ENCODE results near the gene NUDC. TPM values are rescaled to one million over a fixed set of nuclear protein-coding genes. Genes with fewer than 3 reads are reported as not detected.
"Not testable (repeated sequence)": the region's sequence is repeated elsewhere in the genome, so short reads cannot be mapped to it uniquely, and the experiment has no call there.

NUDC gene
- 71.7 and 73.7 TPM in 2 replicates for total RNA-seq

DNA sequence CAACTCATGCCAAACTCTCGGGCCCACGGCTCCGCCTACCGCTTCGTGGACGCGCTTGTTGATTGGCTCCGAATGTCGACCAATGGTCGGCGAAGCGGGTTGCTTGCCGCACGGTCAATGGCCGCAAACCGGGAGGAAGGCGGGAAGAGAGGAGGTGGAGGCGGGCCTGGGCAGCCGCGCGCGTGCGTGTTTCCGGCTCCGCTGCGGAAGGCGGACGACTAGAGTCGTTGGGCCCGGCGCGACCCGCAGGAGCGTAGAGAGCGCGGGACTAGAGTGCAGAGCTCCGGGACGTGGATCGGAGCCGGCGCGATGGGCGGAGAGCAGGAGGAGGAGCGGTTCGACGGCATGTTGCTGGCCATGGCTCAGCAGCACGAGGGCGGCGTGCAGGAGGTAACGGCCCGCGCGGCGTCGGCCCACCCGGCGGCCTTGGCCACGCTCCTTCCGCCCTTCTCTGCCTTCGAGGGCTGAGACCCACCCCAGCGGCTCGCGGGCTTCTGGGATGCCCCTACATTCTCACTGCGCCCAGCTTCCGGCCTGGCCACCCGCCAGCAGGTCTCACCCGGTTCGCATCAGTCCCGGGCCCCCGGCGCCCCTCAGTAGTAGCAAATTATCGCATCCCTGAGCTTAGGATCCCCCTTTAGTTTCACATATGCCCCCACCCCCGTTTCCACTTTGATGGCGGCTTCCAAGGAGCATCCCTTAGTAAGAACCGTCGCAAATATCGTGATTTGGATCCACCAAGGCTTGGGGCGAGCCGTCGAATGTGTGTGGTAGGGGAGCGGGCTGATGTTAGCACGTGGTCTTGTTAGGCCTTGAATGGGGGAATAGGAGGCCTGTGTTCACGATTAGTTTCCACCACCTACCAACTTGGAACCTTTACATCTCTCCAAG, at the start of gene NUDC:
TSS of gene NUDC (plus strand) at position 204 of the 891 bp plus-strand sequence. CDS start at position 310, 106 bp downstream.
- peak; percentile 95 for ATAC-seq (ENCODE audit: low read depth)
- Mint-ChIP-seq H3K9me3 (no peaks in the 10 kb centered on the region), H3K27me3 (no peaks in the 10 kb centered on the region), H3K4me1 (peaks cover 31% of the 10 kb centered on the region), H3K27ac (peak within 1 kb of the TSS; percentile 95), H3K4me3 (peak within 1 kb of the TSS; percentile 96), H3K36me3 (ENCODE audit: low read depth) (peaks cover 29% of the 10 kb centered on the region)
- CTCF ChIA-PET: interaction anchor here (0.8 kb wide), 1 partner anchor 18 kb away, joined by 3 read pairs; no protein-coding TSS in a partner anchor
- peak; percentile 88 for DNase-seq
- intact Hi-C loops (cut with micrococcal nuclease): loop anchor here (1.0 to 10.0 kb wide), 8 partner anchors 11 to 449 kb away; partner anchors contain the start of genes GPATCH3, GPN2, HMGN2 and KDF1
- TF ChIP-seq, protein P1, sequence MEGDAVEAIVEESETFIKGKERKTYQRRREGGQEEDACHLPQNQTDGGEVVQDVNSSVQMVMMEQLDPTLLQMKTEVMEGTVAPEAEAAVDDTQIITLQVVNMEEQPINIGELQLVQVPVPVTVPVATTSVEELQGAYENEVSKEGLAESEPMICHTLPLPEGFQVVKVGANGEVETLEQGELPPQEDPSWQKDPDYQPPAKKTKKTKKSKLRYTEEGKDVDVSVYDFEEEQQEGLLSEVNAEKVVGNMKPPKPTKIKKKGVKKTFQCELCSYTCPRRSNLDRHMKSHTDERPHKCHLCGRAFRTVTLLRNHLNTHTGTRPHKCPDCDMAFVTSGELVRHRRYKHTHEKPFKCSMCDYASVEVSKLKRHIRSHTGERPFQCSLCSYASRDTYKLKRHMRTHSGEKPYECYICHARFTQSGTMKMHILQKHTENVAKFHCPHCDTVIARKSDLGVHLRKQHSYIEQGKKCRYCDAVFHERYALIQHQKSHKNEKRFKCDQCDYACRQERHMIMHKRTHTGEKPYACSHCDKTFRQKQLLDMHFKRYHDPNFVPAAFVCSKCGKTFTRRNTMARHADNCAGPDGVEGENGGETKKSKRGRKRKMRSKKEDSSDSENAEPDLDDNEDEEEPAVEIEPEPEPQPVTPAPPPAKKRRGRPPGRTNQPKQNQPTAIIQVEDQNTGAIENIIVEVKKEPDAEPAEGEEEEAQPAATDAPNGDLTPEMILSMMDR (IDR thresholded peaks at IDR 0.05): no peak
- POLR2A ChIA-PET: interaction anchor here (0.5 to 2.7 kb wide), 7 partner anchors 10 to 1407 kb away, joined by 3 to 26 read pairs (median 3); partner anchors contain the start of genes GPATCH3, GPN2, HMGN2 and MED18

DNA sequence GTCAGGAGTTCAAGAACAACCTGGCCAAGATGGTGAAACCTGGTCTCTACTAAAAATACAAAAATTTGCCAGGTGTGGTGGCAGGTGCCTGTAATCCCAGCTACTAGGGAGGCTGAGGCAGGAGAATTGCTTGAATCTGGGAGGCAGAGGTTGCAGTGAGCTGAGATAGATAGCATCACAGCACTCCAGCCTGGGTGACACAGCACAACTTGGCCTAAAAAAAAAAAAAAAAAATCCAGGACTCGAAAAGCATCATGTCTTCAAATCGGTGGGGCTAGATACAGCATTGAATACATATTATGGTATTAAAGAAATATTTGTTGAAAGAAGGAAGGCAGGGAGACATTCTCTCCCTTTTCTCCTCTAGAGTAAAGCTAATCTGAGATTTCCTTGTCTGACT, 48.4 kb upstream of the NUDC start:
- ATAC-seq (ENCODE audit: low read depth); DNase-seq; H3K4me3 Mint-ChIP-seq; H3K4me1 Mint-ChIP-seq; H3K27me3 Mint-ChIP-seq; H3K9me3 Mint-ChIP-seq; H3K27ac Mint-ChIP-seq; intact Hi-C loops (cut with micrococcal nuclease): not testable (repeated sequence)
- CTCF ChIA-PET: interaction anchor here (1.3 kb wide), 1 partner anchor 64 kb away, joined by 3 read pairs; no protein-coding TSS in a partner anchor
- H3K36me3 Mint-ChIP-seq (ENCODE audit: low read depth): peaks cover 16% of the 10 kb centered on the region
- POLR2A ChIA-PET: interaction anchor here (0.7 kb wide), 2 partner anchors 8 to 184 kb away, joined by 3 to 5 read pairs; no protein-coding TSS in a partner anchor

DNA sequence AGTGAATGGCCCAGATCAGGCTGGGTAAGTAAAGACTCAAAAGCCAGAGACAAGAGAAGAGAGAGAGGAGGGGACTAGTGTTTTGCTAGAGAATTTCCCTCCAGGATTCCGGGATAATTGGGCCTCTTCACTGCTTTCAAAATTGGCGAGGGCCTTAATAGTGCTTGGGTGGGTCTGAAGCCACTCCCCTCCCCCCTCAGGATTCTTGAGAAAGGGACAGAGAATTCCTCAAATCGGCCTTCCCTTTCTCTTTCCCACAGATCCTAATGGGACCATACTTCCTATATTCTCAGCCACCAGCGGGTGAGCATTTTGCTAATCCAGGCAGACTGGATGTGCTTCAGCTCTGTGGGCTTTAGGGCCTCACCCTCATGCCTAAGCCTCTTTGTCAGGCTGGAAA, 46.6 kb upstream of the NUDC start:
- Mint-ChIP-seq H3K27ac (no peak overlapping the region), H3K4me1 (no peaks in the 10 kb centered on the region), H3K9me3 (no peaks in the 10 kb centered on the region), H3K36me3 (ENCODE audit: low read depth) (peaks cover 30% of the 10 kb centered on the region), H3K4me3 (no peak overlapping the region), H3K27me3 (no peaks in the 10 kb centered on the region)
- ChIA-PET POLR2A (no interaction called here), CTCF (interaction anchor here (0.9 kb wide), 1 partner anchor 20 kb away, joined by 3 read pairs; no protein-coding TSS in a partner anchor)
- ATAC-seq (ENCODE audit: low read depth) (no peak), DNase-seq (no peak)
- TF ChIP-seq, protein P1 (IDR thresholded peaks at IDR 0.05): no peak
- intact Hi-C loops (cut with micrococcal nuclease): no loop called here

DNA sequence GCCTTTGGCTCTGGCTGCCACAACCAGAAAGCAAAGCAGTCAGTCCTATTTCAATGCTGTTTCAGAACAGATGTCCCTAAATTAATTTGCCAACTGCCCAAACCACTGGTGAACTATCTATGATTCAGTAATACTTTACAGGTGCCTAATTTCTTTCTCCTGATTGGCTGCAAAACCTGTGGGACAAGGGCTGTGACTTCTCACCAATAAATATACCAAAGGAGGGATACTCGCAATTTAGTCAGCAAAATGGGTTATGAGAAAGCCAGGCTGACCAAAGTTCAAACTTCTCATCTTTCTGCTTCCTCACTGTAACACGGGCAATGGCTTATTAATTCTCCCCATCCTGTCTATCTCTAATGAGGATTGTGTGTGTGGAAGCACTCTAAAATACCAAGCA, 44.2 kb upstream of the NUDC start:
- H3K4me3 Mint-ChIP-seq: no peak overlapping the region
- ATAC-seq (ENCODE audit: low read depth) (no peak), DNase-seq (no peak)
- no peaks in the 10 kb centered on the region for H3K27me3 Mint-ChIP-seq
- intact Hi-C loops (cut with micrococcal nuclease): no loop called here
- H3K27ac Mint-ChIP-seq: no peak overlapping the region
- peaks cover 50% of the 10 kb centered on the region for H3K36me3 Mint-ChIP-seq (ENCODE audit: low read depth)
- CTCF ChIA-PET: interaction anchor here (1.2 to 7.0 kb wide), 7 partner anchors 12 to 275 kb away, joined by 4 to 40 read pairs (median 7); no protein-coding TSS in a partner anchor
- POLR2A ChIA-PET: no interaction called here
- TF ChIP-seq, protein P1 (IDR thresholded peaks at IDR 0.05): no peak
- H3K4me1 Mint-ChIP-seq: no peaks in the 10 kb centered on the region
- H3K9me3 Mint-ChIP-seq: no peaks in the 10 kb centered on the region

DNA sequence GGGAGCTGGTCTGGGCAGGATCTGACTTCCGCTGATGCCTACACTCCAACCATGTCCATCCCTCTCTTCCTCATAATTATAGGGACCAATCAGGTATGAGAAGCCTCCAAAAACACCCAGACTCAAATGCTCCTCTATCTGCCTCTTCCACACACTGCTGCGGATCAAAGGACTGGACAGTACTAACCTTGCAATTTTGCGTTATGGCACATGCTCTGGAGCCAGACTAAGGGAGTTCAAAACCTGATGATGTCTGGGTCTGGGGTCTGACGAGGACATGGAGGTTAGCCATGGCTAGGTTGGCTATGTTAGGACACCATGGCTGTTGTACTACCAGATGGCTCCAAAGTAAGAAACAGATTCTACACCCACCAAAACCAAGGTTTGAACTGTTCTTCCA, 41.8 kb upstream of the NUDC start:
- no peak overlapping the region for H3K27ac Mint-ChIP-seq
- no peaks in the 10 kb centered on the region for H3K27me3 Mint-ChIP-seq
- DNase-seq (no peak), ATAC-seq (ENCODE audit: low read depth) (no peak)
- no peaks in the 10 kb centered on the region for H3K4me1 Mint-ChIP-seq
- no peak overlapping the region for H3K4me3 Mint-ChIP-seq
- ChIA-PET CTCF (interaction anchor here (3.4 to 7.0 kb wide), 2 partner anchors 25 to 69 kb away, joined by 18 to 40 read pairs; no protein-coding TSS in a partner anchor), POLR2A (no interaction called here)
- intact Hi-C loops (cut with micrococcal nuclease): no loop called here
- TF ChIP-seq, protein P1 (IDR thresholded peaks at IDR 0.05): no peak
- no peaks in the 10 kb centered on the region for H3K9me3 Mint-ChIP-seq
- H3K36me3 Mint-ChIP-seq (ENCODE audit: low read depth): peaks cover 75% of the 10 kb centered on the region

DNA sequence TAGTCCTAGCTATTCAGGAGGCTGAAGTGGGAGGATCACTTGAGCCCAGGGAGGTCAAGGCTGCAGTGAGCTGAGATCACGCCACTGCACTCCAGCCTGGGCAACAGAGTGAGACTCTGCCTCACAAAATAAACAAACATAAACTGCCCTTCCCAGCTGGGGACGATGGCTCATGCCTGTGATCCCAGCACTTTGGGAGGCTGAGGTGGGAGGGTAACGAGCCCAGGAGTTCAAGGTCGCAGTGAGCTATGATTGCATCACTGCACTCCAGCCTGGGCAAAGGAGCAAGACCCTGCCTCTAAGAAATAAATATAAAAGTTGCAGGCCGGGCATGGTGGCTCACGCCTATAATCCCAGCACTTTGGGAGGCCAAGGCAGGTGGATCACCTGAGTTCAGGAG, 39.9 kb upstream of the NUDC start:
- CTCF ChIA-PET: interaction anchor here (0.6 to 7.0 kb wide), 6 partner anchors 9 to 1152 kb away, joined by 3 to 40 read pairs (median 5); partner anchors contain the start of gene GPN2

More for the DNA sequence above, 39.9 kb upstream of the NUDC start:
- H3K27me3 Mint-ChIP-seq; H3K9me3 Mint-ChIP-seq; H3K4me1 Mint-ChIP-seq; intact Hi-C loops (cut with micrococcal nuclease); DNase-seq; H3K27ac Mint-ChIP-seq; ATAC-seq (ENCODE audit: low read depth); H3K4me3 Mint-ChIP-seq: not testable (repeated sequence)
- peaks cover 80% of the 10 kb centered on the region for H3K36me3 Mint-ChIP-seq (ENCODE audit: low read depth)
- POLR2A ChIA-PET: interaction anchor here (1.1 to 2.2 kb wide), 3 partner anchors 9 to 19 kb away, joined by 3 to 16 read pairs (median 4); partner anchors contain the start of genes GPATCH3 and GPN2
